Activated CD8-positive, alpha-beta memory T cell treated with anti-CD3 and anti-CD28 coated beads for 36 hours (primary cell): ENCODE data around the gene GDF9. TPM values are rescaled to one million over a fixed set of nuclear protein-coding genes. Genes with fewer than 3 reads are reported as not detected.

Experiments used
- CTCF ChIA-PET: fragments of 350-600 bp; sonication (Branson Sonifier 250); formaldehyde crosslinking; loops from one replicate; lab custom pipeline; 2021; ENCODE audit warnings: antibody characterized with exemption; lab: Charles Lee
- POLR2A ChIA-PET: fragments of 350-600 bp; sonication (Branson Sonifier 250); formaldehyde crosslinking; loops from one replicate; lab custom pipeline; 2021; ENCODE audit warnings: antibody characterized with exemption; lab: Charles Lee
- total RNA-seq, 2 experiments: library from RNA; stranded (reverse); gene quantifications; one replicate each; pipeline ENCODE4 v1.2.3, GENCODE V29; 2021

GDF9 gene
- total RNA-seq, 2 experiments from 2014 or later: 0.23 to 0.27 TPM

- CTCF ChIA-PET: interaction anchor here (0.7 to 1.4 kb wide), 5 partner anchors 28 to 440 kb away, joined by 3 to 5 read pairs (median 4); partner anchors contain the start of genes GDF9 and UQCRQ
- POLR2A ChIA-PET: no interaction called here
Measured at GRCh38 chr5:132826424-132827082, 39.7 kb downstream of the GDF9 start.

DNA sequence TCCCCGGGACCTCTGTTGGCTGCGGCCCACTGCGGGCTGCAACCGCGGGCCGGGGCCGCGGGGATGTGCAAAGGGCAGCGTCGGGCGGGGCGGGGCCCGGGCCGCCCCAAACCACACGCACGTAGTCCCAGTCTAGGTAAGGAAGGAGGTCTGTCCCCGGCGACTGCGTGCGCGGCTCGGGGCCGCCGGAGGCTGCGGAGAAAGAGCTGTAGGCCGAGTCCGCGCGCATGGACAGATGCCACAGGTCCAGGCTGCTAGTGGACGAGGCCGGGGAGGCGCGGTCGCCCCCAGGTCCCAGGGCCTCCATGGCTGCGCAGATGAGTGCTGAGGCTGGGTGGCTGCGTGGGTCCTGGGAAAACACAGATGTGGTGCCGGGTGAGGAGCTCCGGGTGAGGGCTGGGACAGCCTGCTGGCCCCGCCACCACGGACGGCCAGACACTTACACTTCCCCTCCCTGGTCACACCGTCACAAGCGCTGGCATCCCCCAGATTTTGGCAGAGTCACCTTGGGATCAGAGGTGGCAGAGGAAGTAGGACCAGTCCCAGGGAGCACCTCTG is 40.4 kb downstream of the GDF9 start:
- POLR2A ChIA-PET: interaction anchor here (0.6 kb wide), 1 partner anchor 89 kb away, joined by 5 read pairs; no protein-coding TSS in a partner anchor
- CTCF ChIA-PET: interaction anchor here (0.7 to 1.4 kb wide), 5 partner anchors 29 to 440 kb away, joined by 3 to 5 read pairs (median 4); partner anchors contain the start of genes GDF9 and UQCRQ

GRCh38 chr5:132825033-132825833 is 41.0 kb downstream of the GDF9 start:
- CTCF ChIA-PET: interaction anchor here (0.9 to 1.8 kb wide), 4 partner anchors 10 to 298 kb away, joined by 4 to 5 read pairs (median 4); no protein-coding TSS in a partner anchor
- POLR2A ChIA-PET: interaction anchor here (0.6 kb wide), 1 partner anchor 89 kb away, joined by 5 read pairs; no protein-coding TSS in a partner anchor

GRCh38 chr5:132824426-132824825 is 41.8 kb downstream of the GDF9 start:
- ChIA-PET POLR2A (no interaction called here), CTCF (interaction anchor here (0.9 to 2.1 kb wide), 4 partner anchors 11 to 438 kb away, joined by 3 to 5 read pairs (median 4); no protein-coding TSS in a partner anchor)

DNA sequence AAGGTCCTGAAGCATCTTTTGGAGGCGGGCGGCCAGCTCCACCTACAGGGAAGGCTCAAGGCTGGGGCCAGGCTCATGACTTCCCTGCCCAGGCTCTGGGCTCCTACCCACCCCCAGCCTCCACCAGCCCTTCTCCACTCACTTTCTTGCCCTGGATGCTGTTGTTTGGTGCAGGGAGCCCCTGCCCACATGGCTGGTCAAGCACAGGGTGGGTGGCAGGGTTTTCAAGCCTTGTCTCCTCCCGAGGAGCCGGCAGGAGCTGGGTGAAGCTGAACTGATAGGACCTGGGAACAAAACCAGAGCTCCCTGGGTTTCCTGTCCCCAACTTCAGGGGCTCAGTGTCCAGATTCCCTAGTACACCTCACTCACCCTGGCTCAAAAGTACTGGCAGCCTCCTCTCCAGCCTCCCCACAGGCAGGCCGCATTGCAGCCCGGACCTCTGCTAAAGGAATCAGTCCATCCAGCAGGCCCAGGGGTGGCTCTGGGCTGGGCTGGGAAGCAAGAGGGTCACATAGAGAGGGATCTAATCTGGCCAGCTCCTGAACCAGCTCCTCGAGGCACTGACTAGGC is 42.7 kb downstream of the GDF9 start:
- ChIA-PET CTCF (interaction anchor here (0.5 to 2.1 kb wide), 5 partner anchors 10 to 438 kb away, joined by 3 to 5 read pairs (median 5); partner anchors contain the start of gene SOWAHA), POLR2A (no interaction called here)

DNA sequence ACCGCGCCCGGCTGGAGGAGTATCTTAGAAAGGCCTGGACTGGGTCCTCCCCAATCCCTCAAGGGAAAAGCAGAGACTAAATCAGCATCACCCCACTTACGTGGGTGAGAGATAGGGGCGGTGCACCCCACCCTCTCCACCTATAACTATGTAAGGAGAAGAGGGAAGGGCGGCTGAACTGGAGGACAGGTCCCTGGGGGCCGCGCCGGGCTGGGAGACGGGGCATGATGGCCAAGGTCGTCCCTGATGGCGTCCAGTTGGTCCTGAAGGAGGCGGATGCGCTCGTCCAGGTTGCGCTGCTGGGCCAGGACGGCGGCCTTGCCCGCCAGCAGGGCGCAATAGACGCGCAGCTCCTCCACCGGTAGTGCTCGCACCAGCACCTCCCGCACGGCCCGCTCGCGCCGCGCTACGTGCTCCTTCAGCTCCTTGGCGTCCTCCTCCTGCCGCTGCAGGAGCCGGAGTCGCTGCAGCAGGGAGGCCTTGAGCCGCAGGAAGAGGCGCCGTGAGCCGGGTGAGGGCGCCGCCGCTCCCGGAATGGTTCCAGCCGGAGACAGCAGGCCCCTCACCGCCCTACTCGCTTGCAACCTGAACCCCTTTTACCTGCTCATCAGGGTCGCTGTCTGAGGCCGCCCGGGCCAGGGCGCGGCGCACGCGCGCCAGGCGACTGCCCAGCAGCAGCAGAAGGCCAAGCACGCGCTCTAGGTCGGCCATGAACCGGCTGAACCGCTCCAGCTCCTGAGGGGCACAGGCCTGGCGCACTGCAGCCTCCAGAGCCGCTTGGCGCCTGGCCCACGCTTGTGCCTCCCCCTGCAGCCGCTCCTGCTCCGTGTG is 43.4 kb downstream of the GDF9 start:
- POLR2A ChIA-PET: no interaction called here
- CTCF ChIA-PET: interaction anchor here (0.5 to 2.1 kb wide), 3 partner anchors 9 to 317 kb away, joined by 3 to 5 read pairs (median 5); partner anchors contain the start of gene SOWAHA

DNA sequence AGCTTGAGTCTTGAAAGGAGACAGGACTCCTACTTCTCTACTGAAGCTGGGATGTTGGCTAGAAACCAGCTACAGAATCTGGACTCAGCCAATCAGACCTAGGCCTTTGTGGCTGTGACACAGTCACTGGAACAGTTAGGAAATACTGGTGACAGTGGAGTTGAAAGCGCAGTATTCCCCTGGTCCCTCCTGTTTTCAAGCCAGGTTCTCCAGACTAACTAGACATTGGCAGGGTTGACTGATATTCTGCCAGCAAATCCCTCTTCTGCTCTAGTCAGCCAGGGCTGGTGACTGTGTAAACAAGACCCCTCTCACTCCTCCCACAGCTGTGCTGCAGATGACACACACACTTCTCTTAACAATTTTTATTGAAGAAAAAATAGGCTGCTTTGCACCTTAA is 44.5 kb downstream of the GDF9 start:
- CTCF ChIA-PET: interaction anchor here (0.9 to 3.1 kb wide), 3 partner anchors 12 to 295 kb away, joined by 5 to 15 read pairs (median 8); no protein-coding TSS in a partner anchor
- POLR2A ChIA-PET: no interaction called here

DNA sequence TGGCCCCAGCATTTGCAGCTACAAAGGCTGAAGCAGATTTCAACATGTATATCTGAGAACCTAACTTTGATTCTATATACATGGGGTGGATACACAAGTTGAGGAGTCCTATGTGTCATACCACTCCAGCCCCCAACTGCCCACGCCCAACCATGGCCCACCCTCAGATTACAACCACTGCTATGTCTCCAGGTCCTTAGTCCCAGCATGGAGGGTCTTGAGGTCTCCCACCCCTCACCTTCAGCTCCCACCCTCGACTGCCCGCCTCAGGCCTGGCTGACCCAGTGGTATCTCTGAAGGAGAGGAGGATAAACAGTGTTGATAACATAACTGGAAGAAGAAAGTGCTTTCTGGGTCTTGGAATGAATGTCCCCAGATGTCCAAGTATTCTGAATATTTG is 44.9 kb downstream of the GDF9 start:
- ChIA-PET CTCF (interaction anchor here (0.9 to 3.5 kb wide), 8 partner anchors 9 to 295 kb away, joined by 3 to 20 read pairs (median 7); partner anchors contain the start of gene SHROOM1), POLR2A (no interaction called here)

GRCh38 chr5:132820162-132820754 is 46.0 kb downstream of the GDF9 start:
- ChIA-PET POLR2A (interaction anchor here (0.6 to 0.7 kb wide), 2 partner anchors 49 to 324 kb away, joined by 4 to 6 read pairs; no protein-coding TSS in a partner anchor), CTCF (interaction anchor here (0.6 to 3.5 kb wide), 27 partner anchors 10 to 1721 kb away, joined by 3 to 20 read pairs (median 4); partner anchors contain the start of genes KIF3A, RAD50 and SHROOM1)

DNA sequence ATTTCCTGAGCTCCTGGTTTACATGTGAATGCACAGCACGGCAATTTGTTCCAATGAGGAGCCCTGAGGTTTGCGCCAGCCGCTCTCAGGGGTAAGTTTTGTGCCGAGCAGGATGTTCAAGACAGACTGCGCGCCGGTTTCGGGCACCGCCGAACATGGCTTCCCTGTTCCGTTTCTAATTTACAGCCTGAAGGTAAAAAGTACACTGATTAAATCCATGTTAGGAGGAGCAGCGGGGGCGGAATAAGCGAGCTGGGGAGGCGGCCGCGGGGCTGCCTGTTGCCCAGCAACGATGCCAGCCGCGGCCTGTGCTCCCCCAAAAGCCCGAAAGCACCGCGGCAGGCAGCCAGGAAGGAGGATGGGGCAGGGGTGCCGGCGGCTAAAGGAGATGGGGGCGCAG is 46.8 kb downstream of the GDF9 start:
- POLR2A ChIA-PET: no interaction called here
- CTCF ChIA-PET: interaction anchor here (0.5 to 3.5 kb wide), 20 partner anchors 9 to 433 kb away, joined by 3 to 20 read pairs (median 4); partner anchors contain the start of genes KIF3A, RAD50 and SHROOM1

DNA sequence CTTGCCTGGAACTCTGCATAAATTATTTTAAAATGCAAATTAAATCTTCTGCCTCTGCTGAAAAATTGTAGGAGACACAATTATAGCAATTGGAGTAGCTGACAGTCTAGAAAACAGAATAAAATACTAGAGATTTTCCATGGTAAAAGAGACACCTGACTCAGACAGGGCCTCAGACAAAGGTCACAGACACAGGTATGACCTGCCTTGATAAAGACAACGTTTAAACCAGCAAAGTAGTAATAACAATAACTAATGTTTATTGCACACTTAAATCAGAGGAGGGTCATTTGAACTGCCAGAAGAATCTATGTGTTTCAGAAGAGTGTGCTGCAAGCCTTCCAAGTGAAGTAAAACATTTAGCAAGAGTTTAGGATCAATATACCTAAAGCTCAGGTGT is 49.3 kb downstream of the GDF9 start:
- POLR2A ChIA-PET: no interaction called here

DNA sequence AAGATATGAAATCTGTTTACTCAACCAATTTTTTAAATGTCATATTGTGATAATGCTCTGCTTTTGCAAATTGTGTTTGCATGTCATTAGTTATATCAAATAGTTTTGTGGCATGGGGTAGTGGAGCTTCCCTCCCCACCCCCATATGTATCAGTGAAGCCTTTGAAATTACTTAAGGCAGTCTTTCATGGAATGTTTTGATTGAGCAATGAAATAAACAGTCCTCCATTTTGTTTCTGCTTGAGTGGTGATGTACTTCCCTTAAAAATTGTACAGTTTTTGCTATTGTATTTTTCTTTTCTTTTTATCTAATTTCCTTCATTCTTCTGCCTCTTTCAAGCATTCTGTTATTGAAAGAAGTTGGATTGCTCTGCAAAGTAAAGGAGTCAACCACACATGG is 49.7 kb downstream of the GDF9 start:
- POLR2A ChIA-PET: no interaction called here
- CTCF ChIA-PET: interaction anchor here (0.5 kb wide), 1 partner anchor 192 kb away, joined by 3 read pairs; no protein-coding TSS in a partner anchor

More for the DNA sequence above, 49.3 kb downstream of the GDF9 start:
- CTCF ChIA-PET: interaction anchor here (1.6 kb wide), 1 partner anchor 176 kb away, joined by 3 read pairs; no protein-coding TSS in a partner anchor

GRCh38 chr5:132816083-132816482 is 50.2 kb downstream of the GDF9 start:
- CTCF ChIA-PET: interaction anchor here (0.5 to 1.5 kb wide), 2 partner anchors 192 to 290 kb away, joined by 3 to 5 read pairs; no protein-coding TSS in a partner anchor
- POLR2A ChIA-PET: no interaction called here

GRCh38 chr5:132815454-132815853 is 50.8 kb downstream of the GDF9 start:
- CTCF ChIA-PET: interaction anchor here (0.7 to 1.5 kb wide), 4 partner anchors 68 to 290 kb away, joined by 3 to 5 read pairs (median 4); partner anchors contain the start of gene CCNI2
- POLR2A ChIA-PET: no interaction called here

- ChIA-PET POLR2A (interaction anchor here (1.1 kb wide), 1 partner anchor 67 kb away, joined by 3 read pairs; the partner anchor contains the start of gene CCNI2), CTCF (interaction anchor here (0.7 to 1.5 kb wide), 5 partner anchors 9 to 289 kb away, joined by 3 to 5 read pairs (median 4); partner anchors contain the start of gene CCNI2)
Measured at GRCh38 chr5:132814503-132815294, 51.6 kb downstream of the GDF9 start.
